SK-N-SH treated with all-trans-retinoic acid at 6 μM for 48 hours (cell line): Measurements from ENCODE around the gene KLHL24.
"Not testable (repeated sequence)": the region's sequence is repeated elsewhere in the genome, so short reads cannot be mapped to it uniquely, and the experiment has no call there.

Experiments
- ATAC-seq: fragments of 200-7000 bp; cut with Tn5 transposase; 3 replicates; pipeline ENCODE4 v1.9.1; 2020; ENCODE audit warnings: mild to moderate bottlenecking, moderate library complexity
- ARNTL ChIP-seq: fragments of 450-650 bp; formaldehyde crosslinking; IDR thresholded peaks from 2 replicates; pipeline ENCODE4 v1.5.0; 2020; ENCODE audit warnings: low read depth, mild to moderate bottlenecking, moderate library complexity, borderline replicate concordance
- BACH2 ChIP-seq: fragments of 250-450 bp; sonication (Bioruptor Pico); IDR thresholded peaks from 2 replicates; pipeline ENCODE4 v1.9.0; 2021; ENCODE audit warnings: mild to moderate bottlenecking, borderline replicate concordance
- CREB5 ChIP-seq: fragments of 250-450 bp; sonication (Bioruptor Pico); IDR thresholded peaks from 2 replicates; pipeline ENCODE4 v1.5.1; 2020; ENCODE audit warnings: low read depth, mild to moderate bottlenecking, moderate library complexity
- CSRNP3 ChIP-seq: fragments of 250-450 bp; sonication (Bioruptor Pico); IDR thresholded peaks from 2 replicates; pipeline ENCODE4 v1.5.1; 2021; ENCODE audit warnings: mild to moderate bottlenecking, moderate library complexity
- ESRRG ChIP-seq: fragments of 250-450 bp; sonication (Bioruptor Pico); IDR thresholded peaks from 2 replicates; pipeline ENCODE4 v1.6.1; 2021; ENCODE audit warnings: mild to moderate bottlenecking
- GLIS3 ChIP-seq: fragments of 250-450 bp; sonication (Bioruptor Pico); IDR thresholded peaks from 2 replicates; pipeline ENCODE4 v1.5.0; 2020; ENCODE audit warnings: mild to moderate bottlenecking, moderate library complexity
- ISL1 ChIP-seq: fragments of 250-450 bp; sonication (Bioruptor Pico); IDR thresholded peaks from 2 replicates; pipeline ENCODE4 v2.1.2; 2022; ENCODE audit warnings: mild to moderate bottlenecking, moderate library complexity
- PATZ1 ChIP-seq: fragments of 250-450 bp; sonication (Bioruptor Pico); IDR thresholded peaks from 2 replicates; pipeline ENCODE4 v1.8.0; 2020; ENCODE audit warnings: mild to moderate bottlenecking, moderate library complexity, borderline replicate concordance
- POU6F1 ChIP-seq: fragments of 250-450 bp; sonication (Bioruptor Pico); IDR thresholded peaks from 2 replicates; pipeline ENCODE4 v1.8.0; 2021; ENCODE audit warnings: low read depth, mild to moderate bottlenecking, moderate library complexity, borderline replicate concordance
- PPARA ChIP-seq: fragments of 250-450 bp; sonication (Bioruptor Pico); IDR thresholded peaks from 2 replicates; pipeline ENCODE4 v1.5.0; 2020; ENCODE audit warnings: mild to moderate bottlenecking, borderline replicate concordance
- TCF4 ChIP-seq: fragments of 250-450 bp; sonication (Bioruptor Pico); IDR thresholded peaks from 2 replicates; pipeline ENCODE4 v1.8.0; 2021; ENCODE audit warnings: mild to moderate bottlenecking, moderate library complexity, borderline replicate concordance
- TOX ChIP-seq: fragments of 250-450 bp; sonication (Bioruptor Pico); IDR thresholded peaks from 2 replicates; pipeline ENCODE4 v1.8.0; 2021; ENCODE audit warnings: mild to moderate bottlenecking, moderate library complexity, borderline replicate concordance
- TSHZ2 ChIP-seq: fragments of 250-450 bp; sonication (Bioruptor Pico); IDR thresholded peaks from 2 replicates; pipeline ENCODE4 v1.5.0; 2020; ENCODE audit warnings: mild to moderate bottlenecking, moderate library complexity
- ZC3H10 ChIP-seq: fragments of 250-450 bp; sonication (Bioruptor Pico); IDR thresholded peaks from 2 replicates; pipeline ENCODE4 v1.5.1; 2021; ENCODE audit warnings: mild to moderate bottlenecking, moderate library complexity
- ZFP3 ChIP-seq: fragments of 250-450 bp; sonication (Bioruptor Pico); IDR thresholded peaks from 2 replicates; pipeline ENCODE4 v1.5.0; 2020; ENCODE audit warnings: mild to moderate bottlenecking, moderate library complexity
- ZFP30 ChIP-seq: fragments of 450-650 bp; formaldehyde crosslinking; IDR thresholded peaks from 2 replicates; pipeline ENCODE4 v1.5.0; 2022; ENCODE audit warnings: mild to moderate bottlenecking, moderate library complexity
- ZNF565 ChIP-seq: fragments of 450-650 bp; formaldehyde crosslinking; conservative IDR thresholded peaks from 2 replicates; pipeline ENCODE4 v1.5.0; 2020; ENCODE audit warnings: low read depth, mild to moderate bottlenecking, moderate library complexity

KLHL24 gene

GRCh38 chr3:183631715-183632114 lies 3.7 kb upstream of the KLHL24 start:
- no peak for ATAC-seq
- no peak for TF ChIP-seq ZNF565 (CRISPR knock-in tag)
- no peak for TF ChIP-seq PPARA
- no peak for TF ChIP-seq GLIS3 (CRISPR knock-in tag)
- no peak for TF ChIP-seq CSRNP3
- no peak for TF ChIP-seq ISL1
- no peak for TF ChIP-seq ZFP30 (CRISPR knock-in tag)
- TF ChIP-seq BACH2 (CRISPR knock-in tag): no peak
- no peak for TF ChIP-seq CREB5
- no peak for TF ChIP-seq ZC3H10 (CRISPR knock-in tag)
- no peak for TF ChIP-seq ESRRG (CRISPR knock-in tag)
- TF ChIP-seq TCF4: no peak
- no peak for TF ChIP-seq ARNTL
- no peak for TF ChIP-seq ZFP3 (CRISPR knock-in tag)
- TF ChIP-seq TOX: no peak
- TF ChIP-seq POU6F1 (CRISPR knock-in tag): no peak
- TF ChIP-seq PATZ1 (CRISPR knock-in tag): no peak
- no peak for TF ChIP-seq TSHZ2 (CRISPR knock-in tag)

- not testable (repeated sequence) for ATAC-seq
Observed at GRCh38 chr3:183632725-183633124, 2.7 kb upstream of the KLHL24 start.

- TF ChIP-seq TOX (no peak), ZC3H10 (CRISPR knock-in tag) (no peak), ISL1 (no peak), CREB5 (no peak), TSHZ2 (CRISPR knock-in tag) (no peak), ESRRG (CRISPR knock-in tag) (no peak)
- TF ChIP-seq, all 23 proteins: peak for 0
- no peak for ATAC-seq
Observed at GRCh38 chr3:183634707-183635106, 716 bp upstream of the KLHL24 start.
